ENCODE data around the gene GALNT10.

GALNT10 gene

GRCh38 chr5:154265197-154265773 lies 74.8 kb downstream of the GALNT10 start:
- Histone ChIP-seq H3K4me1 (peaks cover 37% of the 10 kb centered on the region), H3K27me3 (ENCODE audit: low read depth) (no peaks in the 10 kb centered on the region), H3K4me3 (no peak overlapping the region), H3K36me3 (replicated peaks) (no peaks in the 10 kb centered on the region), H3K9me3 (no peaks in the 10 kb centered on the region)
- DNase-seq (ENCODE audit: low spot score in 2 of 2): no peak
- in situ Hi-C loops (cut with MboI; ENCODE audit: low sequenced_read_pairs): no loop called here

GRCh38 chr5:154267516-154267915 lies 77.0 kb downstream of the GALNT10 start:
- Histone ChIP-seq H3K4me3 (no peak overlapping the region), H3K9me3 (no peaks in the 10 kb centered on the region), H3K27me3 (ENCODE audit: low read depth) (no peaks in the 10 kb centered on the region), H3K36me3 (replicated peaks) (no peaks in the 10 kb centered on the region), H3K4me1 (peaks cover 28% of the 10 kb centered on the region)
- in situ Hi-C loops (cut with MboI; ENCODE audit: low sequenced_read_pairs): no loop called here
- DNase-seq (ENCODE audit: low spot score in 2 of 2): peak in 1 of 2 experiments; percentile 37

- H3K4me1 ChIP-seq: peaks cover 27% of the 10 kb centered on the region
- DNase-seq (ENCODE audit: low spot score in 2 of 2): no peak
- in situ Hi-C loops (cut with MboI; ENCODE audit: low sequenced_read_pairs): no loop called here
- no peak overlapping the region for H3K4me3 ChIP-seq
- no peaks in the 10 kb centered on the region for H3K27me3 ChIP-seq (ENCODE audit: low read depth)
- H3K36me3 ChIP-seq (replicated peaks): no peaks in the 10 kb centered on the region
- H3K9me3 ChIP-seq: no peaks in the 10 kb centered on the region
Measured at GRCh38 chr5:154268073-154268472, 77.5 kb downstream of the GALNT10 start.

GRCh38 chr5:154269414-154269813 lies 78.9 kb downstream of the GALNT10 start:
- H3K27me3 ChIP-seq (ENCODE audit: low read depth): no peaks in the 10 kb centered on the region
- DNase-seq (ENCODE audit: low spot score in 2 of 2): no peak
- no peak overlapping the region for H3K4me3 ChIP-seq
- peaks cover 20% of the 10 kb centered on the region for H3K4me1 ChIP-seq
- H3K9me3 ChIP-seq: no peaks in the 10 kb centered on the region
- H3K36me3 ChIP-seq (replicated peaks): no peaks in the 10 kb centered on the region
- in situ Hi-C loops (cut with MboI; ENCODE audit: low sequenced_read_pairs): no loop called here

GRCh38 chr5:154271466-154271865 lies 80.9 kb downstream of the GALNT10 start:
- in situ Hi-C loops (cut with MboI; ENCODE audit: low sequenced_read_pairs): no loop called here
- H3K4me1 ChIP-seq: peaks cover 13% of the 10 kb centered on the region

GRCh38 chr5:154271936-154272514 lies 81.5 kb downstream of the GALNT10 start:
- in situ Hi-C loops (cut with MboI; ENCODE audit: low sequenced_read_pairs): no loop called here
- H3K27me3 ChIP-seq (ENCODE audit: low read depth): no peaks in the 10 kb centered on the region
- H3K4me3 ChIP-seq: no peak overlapping the region
- peaks cover 18% of the 10 kb centered on the region for H3K4me1 ChIP-seq
- H3K9me3 ChIP-seq: no peaks in the 10 kb centered on the region
- no peak for DNase-seq (ENCODE audit: low spot score in 2 of 2)
- H3K36me3 ChIP-seq (replicated peaks): no peaks in the 10 kb centered on the region

More at GRCh38 chr5:154271466-154271865, 80.9 kb downstream of the GALNT10 start:
- no peak for DNase-seq (ENCODE audit: low spot score in 2 of 2)
- Histone ChIP-seq H3K36me3 (replicated peaks) (no peaks in the 10 kb centered on the region), H3K27me3 (ENCODE audit: low read depth) (no peaks in the 10 kb centered on the region), H3K4me3 (no peak overlapping the region), H3K9me3 (no peaks in the 10 kb centered on the region)

GRCh38 chr5:154273028-154273617 lies 82.6 kb downstream of the GALNT10 start:
- Histone ChIP-seq H3K36me3 (replicated peaks) (no peaks in the 10 kb centered on the region), H3K9me3 (no peaks in the 10 kb centered on the region), H3K4me1 (peaks cover 21% of the 10 kb centered on the region), H3K27me3 (ENCODE audit: low read depth) (no peaks in the 10 kb centered on the region), H3K4me3 (no peak overlapping the region)
- in situ Hi-C loops (cut with MboI; ENCODE audit: low sequenced_read_pairs): no loop called here
- DNase-seq (ENCODE audit: low spot score in 2 of 2): no peak

GRCh38 chr5:154273963-154274827 lies 83.7 kb downstream of the GALNT10 start:
- in situ Hi-C loops (cut with MboI; ENCODE audit: low sequenced_read_pairs): no loop called here
- no peaks in the 10 kb centered on the region for H3K36me3 ChIP-seq (replicated peaks)
- H3K27me3 ChIP-seq (ENCODE audit: low read depth): no peaks in the 10 kb centered on the region
- H3K4me1 ChIP-seq: peaks cover 27% of the 10 kb centered on the region
- H3K4me3 ChIP-seq: no peak overlapping the region
- H3K9me3 ChIP-seq: no peaks in the 10 kb centered on the region
- DNase-seq (ENCODE audit: low spot score in 2 of 2): no peak

GRCh38 chr5:154274828-154275185 lies 84.3 kb downstream of the GALNT10 start:
- Histone ChIP-seq H3K4me1 (peaks cover 27% of the 10 kb centered on the region), H3K27me3 (ENCODE audit: low read depth) (no peaks in the 10 kb centered on the region)
- DNase-seq (ENCODE audit: low spot score in 2 of 2): no peak

GRCh38 chr5:154275566-154275965 lies 85.0 kb downstream of the GALNT10 start:
- H3K36me3 ChIP-seq (replicated peaks): no peaks in the 10 kb centered on the region
- H3K4me1 ChIP-seq: peaks cover 27% of the 10 kb centered on the region
- no peaks in the 10 kb centered on the region for H3K27me3 ChIP-seq (ENCODE audit: low read depth)
- DNase-seq (ENCODE audit: low spot score in 2 of 2): no peak
- H3K9me3 ChIP-seq: no peaks in the 10 kb centered on the region
- in situ Hi-C loops (cut with MboI; ENCODE audit: low sequenced_read_pairs): no loop called here
- no peak overlapping the region for H3K4me3 ChIP-seq

More at GRCh38 chr5:154274828-154275185, 84.3 kb downstream of the GALNT10 start:
- H3K36me3 ChIP-seq (replicated peaks): no peaks in the 10 kb centered on the region
- no peaks in the 10 kb centered on the region for H3K9me3 ChIP-seq
- no peak overlapping the region for H3K4me3 ChIP-seq
- in situ Hi-C loops (cut with MboI; ENCODE audit: low sequenced_read_pairs): no loop called here

- Histone ChIP-seq H3K27me3 (ENCODE audit: low read depth) (no peaks in the 10 kb centered on the region), H3K9me3 (no peaks in the 10 kb centered on the region), H3K4me1 (peaks cover 27% of the 10 kb centered on the region), H3K36me3 (replicated peaks) (no peaks in the 10 kb centered on the region), H3K4me3 (no peak overlapping the region)
- no peak for DNase-seq (ENCODE audit: low spot score in 2 of 2)
- in situ Hi-C loops (cut with MboI; ENCODE audit: low sequenced_read_pairs): no loop called here
Measured at GRCh38 chr5:154276261-154276972, 85.9 kb downstream of the GALNT10 start.

GRCh38 chr5:154276973-154277331 lies 86.4 kb downstream of the GALNT10 start:
- Histone ChIP-seq H3K4me1 (peaks cover 27% of the 10 kb centered on the region), H3K4me3 (no peak overlapping the region), H3K9me3 (no peaks in the 10 kb centered on the region), H3K36me3 (replicated peaks) (no peaks in the 10 kb centered on the region), H3K27me3 (ENCODE audit: low read depth) (no peaks in the 10 kb centered on the region)
- DNase-seq (ENCODE audit: low spot score in 2 of 2): no peak
- in situ Hi-C loops (cut with MboI; ENCODE audit: low sequenced_read_pairs): no loop called here

- in situ Hi-C loops (cut with MboI; ENCODE audit: low sequenced_read_pairs): no loop called here
- Histone ChIP-seq H3K4me1 (peaks cover 27% of the 10 kb centered on the region), H3K4me3 (no peak overlapping the region), H3K9me3 (no peaks in the 10 kb centered on the region), H3K36me3 (replicated peaks) (no peaks in the 10 kb centered on the region), H3K27me3 (ENCODE audit: low read depth) (no peaks in the 10 kb centered on the region)
- DNase-seq (ENCODE audit: low spot score in 2 of 2): peak; percentile 32 to 63
Measured at GRCh38 chr5:154277499-154277898, 87.0 kb downstream of the GALNT10 start.
